Stimulated activated CD4-positive, alpha-beta T cell treated with anti-CD3 and anti-CD28 coated beads, Interleukin-4, amount 100 ng/mL, for 24 hours (primary cell): ENCODE results near the gene MRC2.
"Not testable (repeated sequence)": the region's sequence is repeated elsewhere in the genome, so short reads cannot be mapped to it uniquely, and the experiment has no call there.

Experiments
- DNase-seq: peaks from one replicate; pipeline ENCODE4 v3.0.0-alpha.2; 2020

Gene MRC2

GRCh38 chr17:62681061-62681938 is 53.8 kb downstream of the MRC2 start:
- DNase-seq: no peak

- no peak for DNase-seq
Observed at GRCh38 chr17:62681939-62682381, 54.5 kb downstream of the MRC2 start.

- no peak for DNase-seq
Observed at GRCh38 chr17:62684179-62684578, 56.7 kb downstream of the MRC2 start.

DNA sequence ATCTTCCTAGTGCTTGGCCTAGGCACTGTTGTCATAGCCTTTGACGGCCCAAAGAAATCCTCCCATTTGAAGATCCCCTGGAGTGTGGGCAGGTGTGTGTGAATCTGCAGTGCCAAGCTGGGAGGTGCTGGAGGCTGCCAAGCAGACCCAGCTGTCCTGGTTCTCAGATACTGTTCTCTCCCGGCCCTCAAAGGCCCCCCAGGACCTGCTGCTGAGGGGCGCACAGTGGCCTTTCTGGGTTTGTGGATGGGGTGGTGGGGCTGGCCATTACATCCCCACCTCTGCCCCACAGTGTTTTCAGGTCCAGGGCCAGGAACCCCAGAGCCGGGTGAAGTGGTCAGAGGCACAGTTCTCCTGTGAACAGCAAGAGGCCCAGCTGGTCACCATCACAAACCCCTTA is 60.5 kb downstream of the MRC2 start:
- no peak for DNase-seq

- DNase-seq: no peak
Observed at GRCh38 chr17:62688398-62689160, 61.1 kb downstream of the MRC2 start.

- DNase-seq: no peak
Observed at GRCh38 chr17:62689441-62690167, 62.1 kb downstream of the MRC2 start.

- no peak for DNase-seq
Observed at GRCh38 chr17:62690168-62690897, 62.9 kb downstream of the MRC2 start.

DNA sequence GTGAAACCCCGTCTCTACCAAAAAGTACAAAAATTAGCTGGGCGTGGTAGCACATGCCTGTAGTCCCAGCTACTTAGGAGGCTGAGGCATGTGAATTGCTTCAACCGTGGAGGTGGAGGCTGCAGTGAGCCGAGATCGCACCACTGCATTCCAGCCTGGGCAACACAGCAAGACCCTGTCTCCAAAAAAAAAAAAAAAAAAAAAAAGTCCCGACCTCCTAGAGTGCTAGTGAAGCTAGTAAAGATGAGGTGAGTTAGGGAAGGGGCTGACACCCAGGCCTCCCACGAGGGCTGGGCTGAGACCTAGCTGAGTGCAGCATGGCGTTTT is 64.1 kb downstream of the MRC2 start:
- DNase-seq: not testable (repeated sequence)

- no peak for DNase-seq
Observed at GRCh38 chr17:62692159-62692651, 64.7 kb downstream of the MRC2 start.

- DNase-seq: peak; percentile 13
Observed at GRCh38 chr17:62692721-62693431, 65.4 kb downstream of the MRC2 start.

DNA sequence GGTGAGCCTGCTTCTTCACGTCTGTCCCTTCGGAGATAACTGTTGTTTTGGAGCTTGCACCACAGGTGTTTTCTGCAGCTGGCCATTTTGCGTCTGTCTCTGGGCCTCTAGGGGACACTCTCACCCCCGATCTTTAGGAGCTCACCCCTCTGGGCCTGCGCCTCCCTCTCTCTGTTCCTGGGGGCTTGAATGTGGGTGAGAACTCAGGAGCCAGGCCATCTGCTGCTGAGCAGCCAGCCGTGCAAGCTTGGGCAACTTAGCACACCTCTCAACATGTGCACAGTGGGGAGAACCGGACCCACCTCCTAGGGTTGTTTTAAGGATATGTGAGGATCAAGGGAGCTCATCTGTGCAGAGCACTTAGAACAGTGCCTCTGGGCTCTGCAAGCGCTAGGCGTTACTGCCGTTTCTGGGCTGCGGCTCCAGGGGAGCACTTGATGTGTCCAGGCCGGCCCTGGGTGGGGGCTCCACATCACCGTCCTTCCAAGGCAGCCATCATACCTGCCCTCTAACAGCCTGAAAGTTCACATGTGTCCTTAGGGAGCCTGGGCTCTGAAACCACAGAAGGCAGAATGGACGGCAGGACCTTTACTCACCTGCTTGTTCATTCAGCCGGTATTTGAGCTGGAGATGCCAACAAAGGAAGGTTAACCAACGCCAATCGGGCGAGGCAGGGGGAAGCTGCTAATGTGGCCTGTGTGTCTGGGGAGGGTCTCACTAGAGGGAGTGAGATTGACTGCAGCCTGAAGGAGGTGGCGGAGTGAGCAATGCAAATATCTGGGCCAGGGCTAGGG is 66.3 kb downstream of the MRC2 start:
- no peak for DNase-seq

DNA sequence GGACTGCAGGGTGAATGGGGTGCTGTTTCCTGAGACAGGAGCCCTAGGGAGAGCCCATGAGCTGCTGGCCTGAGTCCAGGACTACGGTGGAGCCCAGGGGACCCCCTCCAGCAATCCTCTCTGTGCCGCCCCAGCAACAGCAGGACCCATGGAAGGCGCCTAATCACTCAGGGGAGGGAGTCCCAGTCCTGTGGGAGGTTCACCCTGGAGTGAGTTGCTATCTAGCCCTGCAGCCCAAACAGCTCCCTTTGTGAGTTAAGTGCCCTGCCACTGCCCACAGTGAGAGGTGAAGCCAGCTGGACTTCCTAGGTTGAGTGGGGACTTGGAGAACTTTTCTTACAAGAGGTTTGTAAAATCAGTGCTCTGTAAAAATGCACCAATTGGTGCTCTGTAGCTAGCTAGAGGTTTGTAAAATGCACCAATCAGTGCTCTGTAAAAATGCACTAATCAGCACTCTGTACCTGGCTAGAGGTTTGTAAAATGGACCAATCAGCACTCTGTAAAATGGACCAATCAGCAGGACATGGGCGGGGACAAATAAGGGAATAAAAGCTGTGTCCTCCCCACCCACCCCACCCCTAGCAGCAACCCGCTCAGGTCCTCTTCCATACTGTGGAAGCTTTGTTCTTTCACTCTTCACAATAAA is 67.7 kb downstream of the MRC2 start:
- DNase-seq: not testable (repeated sequence)

GRCh38 chr17:62696256-62696655 is 68.8 kb downstream of the MRC2 start:
- no peak for DNase-seq

DNA sequence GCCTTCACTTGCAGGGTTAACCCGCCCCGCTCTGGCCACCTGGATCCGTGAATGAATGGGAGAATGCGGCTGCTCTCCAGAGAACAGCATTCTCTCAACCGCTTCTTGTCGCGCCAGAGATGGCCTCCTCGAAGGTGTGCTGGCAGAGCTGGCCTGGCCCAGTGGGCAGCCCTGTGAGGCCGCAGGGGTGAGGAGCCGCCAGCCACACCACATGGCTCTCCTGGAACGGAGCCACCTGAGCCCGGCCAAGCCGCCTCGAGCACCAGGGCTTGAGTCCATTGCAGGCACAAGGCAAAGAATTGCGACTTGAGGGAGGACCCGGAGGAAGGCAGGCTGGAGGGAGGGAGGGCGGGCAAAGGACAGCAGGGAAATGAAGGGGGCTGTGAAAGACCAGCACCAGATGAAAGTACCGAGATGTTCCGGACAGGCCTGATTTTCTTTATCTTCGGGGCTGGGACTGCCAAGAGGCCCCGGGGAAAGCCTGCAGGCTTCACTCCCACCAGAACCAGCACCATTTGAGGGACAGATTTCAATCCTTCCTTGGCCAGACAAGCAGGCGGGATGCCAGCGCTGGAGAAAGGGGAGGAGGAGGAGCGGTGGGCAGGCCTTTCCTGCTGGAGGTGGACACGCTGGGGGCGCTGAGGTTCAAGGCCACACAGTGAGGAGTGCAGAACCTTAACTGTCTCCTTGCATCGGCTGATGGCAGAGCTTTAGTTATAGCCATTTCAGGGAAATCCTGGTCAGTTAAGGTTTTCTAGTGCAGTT is 69.4 kb downstream of the MRC2 start:
- no peak for DNase-seq

GRCh38 chr17:62698459-62698858 is 71.0 kb downstream of the MRC2 start:
- not testable (repeated sequence) for DNase-seq

DNA sequence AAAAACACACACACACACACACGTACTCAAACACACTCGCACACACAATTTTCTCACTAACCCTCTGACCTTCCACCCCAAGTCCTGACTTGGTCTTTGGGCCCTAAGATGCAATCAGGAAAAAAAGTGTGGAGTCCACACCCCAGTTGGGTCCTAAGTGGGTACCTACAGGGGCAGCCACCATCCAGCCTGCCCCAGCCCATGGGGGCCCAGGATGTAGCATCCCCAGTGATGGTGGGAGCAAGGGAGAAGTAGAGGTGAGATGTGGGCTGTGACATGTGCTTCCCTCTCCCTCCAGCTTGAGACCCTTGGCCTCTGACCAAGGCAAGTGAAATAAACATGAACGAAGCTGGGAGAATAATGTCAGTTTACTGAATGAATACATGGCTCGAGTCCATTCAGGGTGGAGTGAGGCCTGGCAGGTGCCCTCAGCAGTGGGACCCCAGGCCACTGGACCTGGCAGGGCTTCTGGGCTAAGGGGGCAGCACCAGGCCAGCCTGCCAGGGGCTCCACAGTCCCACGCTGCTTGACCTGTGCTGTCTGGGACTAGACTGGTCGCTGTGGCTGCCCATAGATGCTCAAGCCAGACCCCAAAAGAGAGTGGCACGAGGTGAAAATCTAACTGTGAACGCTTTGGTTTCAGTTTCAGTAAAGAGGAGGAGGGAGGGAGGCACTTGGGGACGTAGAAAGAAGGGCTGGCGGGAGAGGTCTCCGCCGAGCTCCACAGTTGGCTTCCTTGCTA is 73.7 kb downstream of the MRC2 start:
- DNase-seq: no peak

GRCh38 chr17:62701706-62702085 is 74.2 kb downstream of the MRC2 start:
- DNase-seq: no peak

DNA sequence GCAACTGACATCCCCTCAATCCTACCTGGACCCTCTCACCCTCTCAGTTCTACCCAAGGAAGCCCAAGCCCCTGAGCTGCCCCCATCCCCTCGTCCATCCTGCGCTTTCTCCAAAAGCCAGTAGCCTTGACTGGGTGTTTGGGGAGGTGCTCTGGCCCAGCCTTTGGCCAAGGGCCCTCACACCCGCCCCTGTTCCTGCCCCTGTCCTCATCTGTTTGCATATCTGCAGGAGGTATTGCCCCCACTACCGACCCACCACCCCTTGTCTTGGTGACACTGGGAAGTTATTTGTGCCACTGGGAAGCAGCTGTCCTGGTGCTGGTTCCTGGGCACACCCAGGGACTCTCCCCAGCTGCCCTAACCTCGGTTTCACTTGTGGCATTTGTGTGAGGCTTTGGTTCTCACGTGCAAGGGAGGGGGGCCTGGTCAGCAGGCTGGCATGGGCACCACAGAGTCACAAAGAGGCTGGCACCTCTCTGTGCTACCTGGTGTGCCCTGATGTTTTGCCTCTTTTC is 75.3 kb downstream of the MRC2 start:
- DNase-seq: no peak

DNA sequence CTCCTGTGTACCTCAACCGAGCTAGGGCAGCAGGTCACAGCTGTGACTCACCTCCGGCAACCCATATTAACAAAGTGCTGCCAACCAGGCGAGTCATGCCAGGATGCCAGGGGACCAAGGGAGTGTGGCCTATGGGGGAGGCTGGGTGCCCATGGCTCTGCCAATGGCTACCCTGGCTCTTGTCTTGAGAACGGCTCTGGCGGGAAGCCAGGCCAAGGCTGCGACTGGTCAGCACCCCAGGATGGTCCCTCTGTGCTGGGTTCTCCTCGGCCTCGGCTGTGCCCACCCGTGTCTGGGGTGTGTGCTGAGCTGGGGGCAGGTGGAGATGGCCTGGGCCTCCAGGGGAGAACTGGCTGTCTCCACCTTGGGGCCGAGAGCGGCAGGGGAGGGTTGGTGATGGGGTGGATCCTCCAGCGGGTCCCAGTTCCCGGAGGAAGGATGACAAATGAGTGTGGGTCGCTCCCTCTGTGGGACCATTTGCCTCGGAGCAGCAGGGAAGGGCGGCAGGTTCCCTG is 75.8 kb downstream of the MRC2 start:
- DNase-seq: peak; percentile 10
